SK-N-SH (cell line): ENCODE measurements around the gene RAPGEF4. TPM values are rescaled to one million over a fixed set of nuclear protein-coding genes. Genes with fewer than 3 reads are reported as not detected.

ENCODE experiments used
- CTCF ChIA-PET: fragments of 300-600, 350-600 bp; formaldehyde crosslinking; extraction: SDS; loops from one replicate; lab custom pipeline; 2021; lab: Yijun Ruan, JAX
- POLR2A ChIA-PET: fragments of 350-600 bp; sonication (Branson Sonifier 250); formaldehyde crosslinking; extraction: SDS; loops from one replicate; lab custom pipeline; 2020; ENCODE audit warnings: antibody characterized with exemption, inconsistent platforms; lab: Yijun Ruan, JAX
- DNase-seq: peaks from one replicate; pipeline ENCODE4 v3.0.0; 2012
- H2AFZ ChIP-seq: fragments of 200-600 bp; sonication (generic); 2 replicates; pipeline ENCODE4 v1.8.1; 2016; ENCODE audit warnings: antibody characterized with exemption, mild to moderate bottlenecking, low read depth
- H3F3A ChIP-seq: fragments of 200-600 bp; sonication (generic); replicated peaks from 2 replicates; pipeline ENCODE3; 2016; ENCODE audit warnings: antibody characterized with exemption, mild to moderate bottlenecking; ENCODE audit not compliant: insufficient read depth
- H3K27ac ChIP-seq, 2 experiments: fragments of 200-500 bp in 1 of 2; fragments of 200-600 bp in 1 of 2; sonication (Bioruptor generic) in 1 of 2; sonication (generic), shearing (Covaris generic) in 1 of 2; 2 replicates each; pipeline versions ENCODE4 v1.5.1 to v1.6.1; 2014 to 2016; ENCODE audit warnings: low read depth in 2 of 2, inconsistent platforms in 1 of 2, low read length in 1 of 2, mild to moderate bottlenecking in 1 of 2, mixed read lengths in 1 of 2
- H3K27me3 ChIP-seq: fragments of 200-600 bp; sonication (generic), shearing (Covaris generic); 2 replicates; pipeline ENCODE4 v1.6.1; 2016; ENCODE audit warnings: mixed run types; ENCODE audit not compliant: insufficient read depth
- H3K36me3 ChIP-seq, 2 experiments: fragments of 200-500 bp in 1 of 2; fragments of 200-600 bp in 1 of 2; sonication (Bioruptor generic) in 1 of 2; sonication (generic) in 1 of 2; replicated peaks in 1 of 2; 2 replicates each; pipeline versions ENCODE3 to v1.5.1; 2014 to 2016; ENCODE audit warnings: low read length in 1 of 2, mild to moderate bottlenecking in 1 of 2; ENCODE audit not compliant: insufficient read depth in 2 of 2, control insufficient read depth in 1 of 2
- H3K4me1 ChIP-seq, 2 experiments: fragments of 200-500 bp in 1 of 2; fragments of 200-600 bp in 1 of 2; sonication (Bioruptor generic) in 1 of 2; sonication (generic), shearing (Covaris generic) in 1 of 2; 2 replicates each; pipeline versions ENCODE4 v1.5.1 to v1.6.1; 2014 to 2016; ENCODE audit warnings: low read depth in 1 of 2, low read length in 1 of 2, mixed run types in 1 of 2; ENCODE audit not compliant: insufficient read depth in 2 of 2, control insufficient read depth in 1 of 2
- H3K4me2 ChIP-seq: fragments of 200-600 bp; sonication (generic), shearing (Covaris generic); 2 replicates; pipeline ENCODE4 v1.6.1; 2017; ENCODE audit warnings: mixed run types
- H3K4me3 ChIP-seq, 2 experiments: fragments of 200-500 bp in 1 of 2; fragments of 200-600 bp in 1 of 2; sonication (Bioruptor generic) in 1 of 2; sonication (generic), shearing (Covaris generic) in 1 of 2; 2 replicates each; pipeline versions ENCODE4 v1.5.1 to v1.8.1; 2014 to 2016; ENCODE audit warnings: low read depth in 2 of 2, inconsistent platforms in 1 of 2, low read length in 1 of 2, mild to moderate bottlenecking in 1 of 2, mixed read lengths in 1 of 2, moderate library complexity in 1 of 2
- H3K79me2 ChIP-seq: fragments of 200-600 bp; sonication (generic); 2 replicates; pipeline ENCODE4 v1.8.1; 2017; ENCODE audit warnings: mild to moderate bottlenecking; ENCODE audit not compliant: insufficient read depth
- H3K9ac ChIP-seq: fragments of 200-600 bp; sonication (generic); 2 replicates; pipeline ENCODE4 v1.6.1; 2017; ENCODE audit warnings: mixed run types
- H3K9me2 ChIP-seq: fragments of 200-600 bp; sonication (generic); 2 replicates; pipeline ENCODE4 v1.6.1; 2017; ENCODE audit warnings: mixed run types
- H3K9me3 ChIP-seq: fragments of 200-600 bp; sonication (generic); 2 replicates; pipeline ENCODE4 v1.6.1; 2017; ENCODE audit warnings: mixed run types, mild to moderate bottlenecking, moderate library complexity
- H4K20me1 ChIP-seq: fragments of 200-600 bp; sonication (generic); 2 replicates; pipeline ENCODE4 v1.6.1; 2017; ENCODE audit warnings: mild to moderate bottlenecking, mixed run types; ENCODE audit not compliant: insufficient read depth
- CHD2 ChIP-seq: fragments of 150-350 bp; IDR thresholded peaks from 2 replicates; pipeline ENCODE4 v1.6.1; 2018; ENCODE audit warnings: low read length; ENCODE audit not compliant: partially characterized antibody
- EP300 ChIP-seq, 2 experiments: IDR thresholded peaks; 2 replicates each; pipeline versions ENCODE4 v1.4.0 to v1.6.1; 2012; ENCODE audit warnings: borderline replicate concordance in 1 of 2, low read depth in 1 of 2, low read length in 1 of 2
- EZH2phosphoT487 ChIP-seq: fragments of 200-600 bp; sonication (generic); IDR thresholded peaks from 2 replicates; pipeline ENCODE4 v1.6.1; 2017; ENCODE audit warnings: low read depth, mixed run types, mild to moderate bottlenecking, antibody characterized with exemption, moderate library complexity, borderline replicate concordance
- FOXJ3 ChIP-seq: sonication (generic); formaldehyde crosslinking; IDR thresholded peaks from 2 replicates; pipeline ENCODE4 v1.5.1; 2020; ENCODE audit warnings: mild to moderate bottlenecking, missing genetic modification reagents
- FOXM1 ChIP-seq: IDR thresholded peaks from 2 replicates; pipeline ENCODE4 v1.4.0; 2012; ENCODE audit warnings: low read depth, mild to moderate bottlenecking
- GABPA ChIP-seq: IDR thresholded peaks from 2 replicates; pipeline ENCODE4 v1.4.0; 2012; ENCODE audit warnings: low read depth, mild to moderate bottlenecking
- JUND ChIP-seq: IDR thresholded peaks from 2 replicates; pipeline ENCODE4 v1.4.0; 2012
- MXI1 ChIP-seq: IDR thresholded peaks from 2 replicates; pipeline ENCODE4 v1.6.1; 2012; ENCODE audit warnings: mild to moderate bottlenecking, low read depth, low read length, improper control_type of control experiment
- NFIC ChIP-seq: IDR thresholded peaks from 2 replicates; pipeline ENCODE4 v1.4.0; 2012; ENCODE audit warnings: borderline replicate concordance
- PBX3 ChIP-seq: IDR thresholded peaks from 2 replicates; pipeline ENCODE4; 2012
- RAD21 ChIP-seq: IDR thresholded peaks from 2 replicates; pipeline ENCODE4 v1.6.1; 2012; ENCODE audit warnings: mild to moderate bottlenecking, low read length
- RCOR1 ChIP-seq: fragments of 150-350 bp; IDR thresholded peaks from 2 replicates; pipeline ENCODE4 v1.6.1; 2017; ENCODE audit warnings: antibody characterized with exemption, low read length
- RFX5 ChIP-seq: IDR thresholded peaks from 2 replicates; pipeline ENCODE4 v1.6.1; 2012; ENCODE audit warnings: mild to moderate bottlenecking, improper control_type of control experiment, low read length
- TAF1 ChIP-seq: IDR thresholded peaks from 2 replicates; pipeline ENCODE4 v1.6.1; 2012; ENCODE audit warnings: low read depth, mild to moderate bottlenecking, low read length, moderate library complexity, borderline replicate concordance
- TCF12 ChIP-seq: IDR thresholded peaks from 2 replicates; pipeline ENCODE4 v1.4.0; 2012
- TEAD4 ChIP-seq: IDR thresholded peaks from 2 replicates; pipeline ENCODE4 v1.4.0; 2012; ENCODE audit warnings: mild to moderate bottlenecking, borderline replicate concordance; ENCODE audit not compliant: insufficient read depth
- YY1 ChIP-seq: IDR thresholded peaks from 2 replicates; pipeline ENCODE4 v1.4.0; 2012; ENCODE audit warnings: low read depth, mild to moderate bottlenecking
- ZBTB33 ChIP-seq: IDR thresholded peaks from 2 replicates; pipeline ENCODE4 v1.4.0; 2012; ENCODE audit warnings: low read depth, borderline replicate concordance
- WGBS: methylation state at CpG from one replicate; pipeline ENCODE4 v1.1.6; 2017; ENCODE audit warnings: low lambda C conversion rate; 5-methylcytosine and 5-hydroxymethylcytosine counted together
- polyA plus RNA-seq, 3 experiments: library from polyadenylated mRNA; depleted of rRNA; stranded (reverse); fragments of >200 nt; gene quantifications; 2 replicates each; pipeline ENCODE4 v1.2.3, GENCODE V29; 2012
- TF ChIP-seq, protein P1 (sequence below): fragments of 200-600 bp; sonication (generic); IDR thresholded peaks from 2 replicates; pipeline ENCODE4 v1.6.1; 2017; ENCODE audit warnings: antibody characterized with exemption, mild to moderate bottlenecking, moderate library complexity
- TF ChIP-seq, protein P2 (sequence below): fragments of 150-350 bp; IDR thresholded peaks from 2 replicates; pipeline ENCODE4 v1.6.1; 2016; ENCODE audit warnings: mild to moderate bottlenecking, low read depth, low read length

RAPGEF4 gene
- polyA plus RNA-seq, 1 of the 3 experiments (the other 2 are of a cell fraction), result 0.30 TPM

DNA sequence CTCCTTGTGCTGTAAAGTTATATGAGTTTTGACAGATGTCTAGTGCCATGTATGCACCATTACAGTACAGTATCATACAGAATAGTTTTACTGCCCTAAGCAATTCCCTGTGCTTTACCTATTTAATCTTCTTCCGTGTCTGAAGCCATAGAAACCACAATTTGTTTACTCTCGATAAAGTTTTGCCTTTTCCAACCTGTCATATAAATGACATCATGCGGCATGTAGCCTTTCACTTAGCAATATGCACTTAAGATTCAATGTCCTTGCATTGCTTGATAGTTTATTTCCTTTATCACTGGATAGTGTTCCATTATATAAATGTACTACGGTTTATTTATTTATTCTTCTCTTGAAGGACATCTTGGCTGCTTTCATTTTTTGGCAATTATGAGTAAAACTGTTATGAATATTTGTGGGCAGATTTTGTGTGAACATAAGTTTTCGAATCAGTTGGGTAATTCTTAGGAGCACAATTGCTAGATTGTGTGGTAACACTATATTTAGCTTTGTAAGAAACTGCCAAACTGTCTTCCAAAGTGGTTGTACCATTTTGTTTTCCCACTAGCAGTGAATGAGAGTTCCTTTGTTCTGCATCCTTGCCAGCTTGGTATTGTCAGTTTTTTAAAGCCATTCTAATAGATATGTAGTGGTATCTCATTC lies 203.2 kb downstream of the RAPGEF4 start:
- Histone ChIP-seq H3F3A (no peaks in the 10 kb centered on the region), H3K9me2 (no peaks in the 10 kb centered on the region), H3K4me1 (no peaks in the 10 kb centered on the region), H3K79me2 (no peaks in the 10 kb centered on the region), H3K27ac (no peak overlapping the region), H3K36me3 (no peaks in the 10 kb centered on the region), H3K9me3 (no peaks in the 10 kb centered on the region), H4K20me1 (no peaks in the 10 kb centered on the region), H3K27me3 (no peaks in the 10 kb centered on the region), H2AFZ (no peak overlapping the region), H3K4me2 (no peak overlapping the region), H3K9ac (no peak overlapping the region), H3K4me3 (no peak overlapping the region)
- no peak for DNase-seq
- ChIA-PET CTCF (interaction anchor here (1.6 to 1.7 kb wide), 2 partner anchors 60 to 132 kb away, joined by 3 to 4 read pairs; no protein-coding TSS in a partner anchor), POLR2A (no interaction called here)
- TF ChIP-seq FOXM1 (no peak), RFX5 (no peak), RCOR1 (no peak), YY1 (no peak), ZBTB33 (no peak), JUND (no peak), CHD2 (no peak), RAD21 (no peak), TAF1 (no peak), TEAD4 (no peak), NFIC (no peak), EP300 (IDR thresholded peaks at IDR 0.05; ENCODE audit: borderline replicate concordance in 1 of 2, low read depth in 1 of 2, low read length in 1 of 2) (no peak), TCF12 (no peak), MXI1 (no peak), PBX3 (no peak), EZH2phosphoT487 (no peak), GABPA (no peak), FOXJ3 (CRISPR knock-in tag) (no peak)
- TF ChIP-seq, protein P1, sequence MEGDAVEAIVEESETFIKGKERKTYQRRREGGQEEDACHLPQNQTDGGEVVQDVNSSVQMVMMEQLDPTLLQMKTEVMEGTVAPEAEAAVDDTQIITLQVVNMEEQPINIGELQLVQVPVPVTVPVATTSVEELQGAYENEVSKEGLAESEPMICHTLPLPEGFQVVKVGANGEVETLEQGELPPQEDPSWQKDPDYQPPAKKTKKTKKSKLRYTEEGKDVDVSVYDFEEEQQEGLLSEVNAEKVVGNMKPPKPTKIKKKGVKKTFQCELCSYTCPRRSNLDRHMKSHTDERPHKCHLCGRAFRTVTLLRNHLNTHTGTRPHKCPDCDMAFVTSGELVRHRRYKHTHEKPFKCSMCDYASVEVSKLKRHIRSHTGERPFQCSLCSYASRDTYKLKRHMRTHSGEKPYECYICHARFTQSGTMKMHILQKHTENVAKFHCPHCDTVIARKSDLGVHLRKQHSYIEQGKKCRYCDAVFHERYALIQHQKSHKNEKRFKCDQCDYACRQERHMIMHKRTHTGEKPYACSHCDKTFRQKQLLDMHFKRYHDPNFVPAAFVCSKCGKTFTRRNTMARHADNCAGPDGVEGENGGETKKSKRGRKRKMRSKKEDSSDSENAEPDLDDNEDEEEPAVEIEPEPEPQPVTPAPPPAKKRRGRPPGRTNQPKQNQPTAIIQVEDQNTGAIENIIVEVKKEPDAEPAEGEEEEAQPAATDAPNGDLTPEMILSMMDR, result no peak
- TF ChIP-seq, protein P2, sequence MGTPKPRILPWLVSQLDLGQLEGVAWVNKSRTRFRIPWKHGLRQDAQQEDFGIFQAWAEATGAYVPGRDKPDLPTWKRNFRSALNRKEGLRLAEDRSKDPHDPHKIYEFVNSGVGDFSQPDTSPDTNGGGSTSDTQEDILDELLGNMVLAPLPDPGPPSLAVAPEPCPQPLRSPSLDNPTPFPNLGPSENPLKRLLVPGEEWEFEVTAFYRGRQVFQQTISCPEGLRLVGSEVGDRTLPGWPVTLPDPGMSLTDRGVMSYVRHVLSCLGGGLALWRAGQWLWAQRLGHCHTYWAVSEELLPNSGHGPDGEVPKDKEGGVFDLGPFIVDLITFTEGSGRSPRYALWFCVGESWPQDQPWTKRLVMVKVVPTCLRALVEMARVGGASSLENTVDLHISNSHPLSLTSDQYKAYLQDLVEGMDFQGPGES, result no peak
- WGBS, result 58% methylated on average over 5 of the region's 5 CpGs
